Panc1 (cell line): Measurements from ENCODE around the gene RANBP17.
"Not testable (repeated sequence)": the region's sequence is repeated elsewhere in the genome, so short reads cannot be mapped to it uniquely, and the experiment has no call there.

ENCODE experiments used
- POLR2AphosphoS5 ChIP-seq: IDR thresholded peaks from 2 replicates; pipeline ENCODE4 v1.6.1; 2012; ENCODE audit warnings: mild to moderate bottlenecking, low read depth, low read length, moderate library complexity
- TF ChIP-seq, protein P1 (sequence below): fragments of 450-650 bp; IDR thresholded peaks from 2 replicates; pipeline ENCODE4 v1.5.1; 2017; ENCODE audit warnings: mild to moderate bottlenecking
- TF ChIP-seq, protein P2 (sequence below), 2 experiments: IDR thresholded peaks; 2 replicates each; pipeline ENCODE4 v1.6.1; 2011 to 2012; ENCODE audit warnings: low read depth in 2 of 2, control low read depth in 1 of 2, low read length in 1 of 2, mild to moderate bottlenecking in 1 of 2, moderate library complexity in 1 of 2; ENCODE audit not compliant: insufficient read depth in 1 of 2

DNA sequence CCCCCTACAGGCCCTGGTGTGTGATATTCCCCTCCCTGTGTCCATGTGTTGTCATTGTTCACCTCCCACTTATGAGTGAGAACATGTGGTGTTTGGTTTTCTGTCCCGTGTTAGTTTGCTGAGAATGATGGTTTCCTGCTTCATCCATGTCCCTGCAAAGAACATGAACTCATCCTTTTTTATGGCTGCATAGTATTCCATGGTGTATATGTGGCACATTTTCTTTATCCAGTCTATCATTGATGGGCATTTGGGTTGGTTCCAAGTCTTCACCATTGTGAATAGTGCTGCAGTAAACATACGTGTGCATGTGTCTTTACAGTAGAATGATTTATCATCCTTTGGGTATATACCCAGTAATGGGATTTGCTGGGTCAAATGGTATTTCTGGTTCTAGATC is 313.1 kb downstream of the RANBP17 start:
- TF ChIP-seq, protein P1, sequence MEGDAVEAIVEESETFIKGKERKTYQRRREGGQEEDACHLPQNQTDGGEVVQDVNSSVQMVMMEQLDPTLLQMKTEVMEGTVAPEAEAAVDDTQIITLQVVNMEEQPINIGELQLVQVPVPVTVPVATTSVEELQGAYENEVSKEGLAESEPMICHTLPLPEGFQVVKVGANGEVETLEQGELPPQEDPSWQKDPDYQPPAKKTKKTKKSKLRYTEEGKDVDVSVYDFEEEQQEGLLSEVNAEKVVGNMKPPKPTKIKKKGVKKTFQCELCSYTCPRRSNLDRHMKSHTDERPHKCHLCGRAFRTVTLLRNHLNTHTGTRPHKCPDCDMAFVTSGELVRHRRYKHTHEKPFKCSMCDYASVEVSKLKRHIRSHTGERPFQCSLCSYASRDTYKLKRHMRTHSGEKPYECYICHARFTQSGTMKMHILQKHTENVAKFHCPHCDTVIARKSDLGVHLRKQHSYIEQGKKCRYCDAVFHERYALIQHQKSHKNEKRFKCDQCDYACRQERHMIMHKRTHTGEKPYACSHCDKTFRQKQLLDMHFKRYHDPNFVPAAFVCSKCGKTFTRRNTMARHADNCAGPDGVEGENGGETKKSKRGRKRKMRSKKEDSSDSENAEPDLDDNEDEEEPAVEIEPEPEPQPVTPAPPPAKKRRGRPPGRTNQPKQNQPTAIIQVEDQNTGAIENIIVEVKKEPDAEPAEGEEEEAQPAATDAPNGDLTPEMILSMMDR, result not testable (repeated sequence)
- not testable (repeated sequence) for TF ChIP-seq POLR2AphosphoS5
- TF ChIP-seq, protein P2, sequence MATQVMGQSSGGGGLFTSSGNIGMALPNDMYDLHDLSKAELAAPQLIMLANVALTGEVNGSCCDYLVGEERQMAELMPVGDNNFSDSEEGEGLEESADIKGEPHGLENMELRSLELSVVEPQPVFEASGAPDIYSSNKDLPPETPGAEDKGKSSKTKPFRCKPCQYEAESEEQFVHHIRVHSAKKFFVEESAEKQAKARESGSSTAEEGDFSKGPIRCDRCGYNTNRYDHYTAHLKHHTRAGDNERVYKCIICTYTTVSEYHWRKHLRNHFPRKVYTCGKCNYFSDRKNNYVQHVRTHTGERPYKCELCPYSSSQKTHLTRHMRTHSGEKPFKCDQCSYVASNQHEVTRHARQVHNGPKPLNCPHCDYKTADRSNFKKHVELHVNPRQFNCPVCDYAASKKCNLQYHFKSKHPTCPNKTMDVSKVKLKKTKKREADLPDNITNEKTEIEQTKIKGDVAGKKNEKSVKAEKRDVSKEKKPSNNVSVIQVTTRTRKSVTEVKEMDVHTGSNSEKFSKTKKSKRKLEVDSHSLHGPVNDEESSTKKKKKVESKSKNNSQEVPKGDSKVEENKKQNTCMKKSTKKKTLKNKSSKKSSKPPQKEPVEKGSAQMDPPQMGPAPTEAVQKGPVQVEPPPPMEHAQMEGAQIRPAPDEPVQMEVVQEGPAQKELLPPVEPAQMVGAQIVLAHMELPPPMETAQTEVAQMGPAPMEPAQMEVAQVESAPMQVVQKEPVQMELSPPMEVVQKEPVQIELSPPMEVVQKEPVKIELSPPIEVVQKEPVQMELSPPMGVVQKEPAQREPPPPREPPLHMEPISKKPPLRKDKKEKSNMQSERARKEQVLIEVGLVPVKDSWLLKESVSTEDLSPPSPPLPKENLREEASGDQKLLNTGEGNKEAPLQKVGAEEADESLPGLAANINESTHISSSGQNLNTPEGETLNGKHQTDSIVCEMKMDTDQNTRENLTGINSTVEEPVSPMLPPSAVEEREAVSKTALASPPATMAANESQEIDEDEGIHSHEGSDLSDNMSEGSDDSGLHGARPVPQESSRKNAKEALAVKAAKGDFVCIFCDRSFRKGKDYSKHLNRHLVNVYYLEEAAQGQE (IDR thresholded peaks at IDR 0.05; ENCODE audit: insufficient read depth in 1 of 2, low read depth in 2 of 2, low read length in 1 of 2), result not testable (repeated sequence)
